NCI-H2081 treated with DMSO at 0.1 percent for 48 hours (cell line): ENCODE data around the gene TLN1.

Source experiments
- DNase-seq: peaks from one replicate; lab custom pipeline; 2025; lab: John Stamatoyannopoulos, UW

Gene TLN1

GRCh38 chr9:35732185-35732799 is at the start of gene TLN1, which contains the start of gene CREB3:
Gene TLN1, minus strand, starts transcription at chr9:35732195. Its CDS starts 6,501 bp downstream, at chr9:35725694.
Gene CREB3, plus strand, starts transcription at chr9:35732666. Its CDS starts 107 bp downstream, at chr9:35732773.
- DNase-seq: peak; percentile 96

- DNase-seq: no peak
These were observed 49.1 kb upstream of the TLN1 start for GRCh38 chr9:35781066-35781465.

GRCh38 chr9:35778496-35778895 is 46.5 kb upstream of the TLN1 start:
- DNase-seq: no peak

GRCh38 chr9:35776018-35776417 is 44.0 kb upstream of the TLN1 start:
- peak; percentile 53 for DNase-seq

GRCh38 chr9:35774907-35775635 is 43.1 kb upstream of the TLN1 start:
- no peak for DNase-seq

GRCh38 chr9:35771943-35772342 is 39.9 kb upstream of the TLN1 start:
- DNase-seq: no peak

GRCh38 chr9:35771534-35771933 is 39.5 kb upstream of the TLN1 start:
- DNase-seq: peak; percentile 93

- DNase-seq: no peak
These were observed 39.1 kb upstream of the TLN1 start for GRCh38 chr9:35771075-35771433.

- no peak for DNase-seq
These were observed 37.8 kb upstream of the TLN1 start for GRCh38 chr9:35769763-35770162.

- DNase-seq: no peak
These were observed 35.5 kb upstream of the TLN1 start for GRCh38 chr9:35767458-35767857.

GRCh38 chr9:35766997-35767396 is 35.0 kb upstream of the TLN1 start:
- no peak for DNase-seq

- no peak for DNase-seq
These were observed 31.8 kb upstream of the TLN1 start for GRCh38 chr9:35763803-35764202.

GRCh38 chr9:35763181-35763580 is 31.2 kb upstream of the TLN1 start:
- no peak for DNase-seq

GRCh38 chr9:35760651-35761050 is 28.7 kb upstream of the TLN1 start:
- peak; percentile 56 for DNase-seq

GRCh38 chr9:35759795-35760194 is 27.8 kb upstream of the TLN1 start:
- no peak for DNase-seq

- DNase-seq: no peak
These were observed 26.6 kb upstream of the TLN1 start for GRCh38 chr9:35758475-35759050.

- no peak for DNase-seq
These were observed 25.9 kb upstream of the TLN1 start for GRCh38 chr9:35757892-35758275.

- peak; percentile 47 for DNase-seq
These were observed 25.4 kb upstream of the TLN1 start for GRCh38 chr9:35757226-35757891.

- no peak for DNase-seq
These were observed 24.6 kb upstream of the TLN1 start for GRCh38 chr9:35756275-35757225.

GRCh38 chr9:35755071-35755470 is 23.1 kb upstream of the TLN1 start:
- DNase-seq: no peak

- no peak for DNase-seq
These were observed 22.3 kb upstream of the TLN1 start, which contains the start of gene MSMP for GRCh38 chr9:35754264-35754663. Gene MSMP, minus strand, starts transcription at chr9:35754276. Its CDS starts 147 bp downstream, at chr9:35754129.

- no peak for DNase-seq
These were observed 21.5 kb upstream of the TLN1 start for GRCh38 chr9:35753466-35753865.
